ENCODE measurements around the gene AGPAT4.
"Not testable (repeated sequence)": the region's sequence is repeated elsewhere in the genome, so short reads cannot be mapped to it uniquely, and the experiment has no call there.

The AGPAT4 gene

DNA sequence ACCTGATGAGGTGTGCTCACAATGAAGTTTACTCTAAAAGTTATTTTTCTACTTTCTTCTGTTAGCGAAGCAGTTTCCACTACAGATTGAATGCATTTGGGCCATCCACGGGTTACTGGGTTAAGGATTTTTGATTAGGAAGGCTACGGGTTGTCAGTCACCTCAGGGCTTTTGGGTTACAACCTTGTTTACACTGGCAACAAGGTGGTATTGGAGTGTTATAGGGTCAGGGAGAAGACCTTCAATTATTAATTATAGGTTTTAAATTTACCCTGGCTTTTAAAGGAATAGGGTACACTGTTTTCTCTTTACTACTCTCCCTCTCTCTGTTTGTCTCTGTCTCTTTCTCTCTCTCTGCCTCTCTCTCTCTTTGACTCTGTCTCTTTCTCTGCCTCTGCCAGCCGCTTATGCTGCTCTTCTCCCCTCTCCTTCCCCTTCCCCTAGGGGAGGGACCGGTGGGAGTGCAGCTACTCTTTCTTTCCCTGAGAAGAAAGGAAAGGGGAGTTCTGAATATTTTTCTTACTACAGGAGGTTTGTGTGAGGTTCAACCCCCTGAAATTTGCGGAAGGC is 40.2 kb upstream of the AGPAT4 start:
- H3K4me1 Mint-ChIP-seq: peaks cover 2% of the 10 kb centered on the region
- no peak overlapping the region for H3K4me3 Mint-ChIP-seq
- peaks cover 3% of the 10 kb centered on the region for H3K9me3 Mint-ChIP-seq
- TF ChIP-seq, protein P1, sequence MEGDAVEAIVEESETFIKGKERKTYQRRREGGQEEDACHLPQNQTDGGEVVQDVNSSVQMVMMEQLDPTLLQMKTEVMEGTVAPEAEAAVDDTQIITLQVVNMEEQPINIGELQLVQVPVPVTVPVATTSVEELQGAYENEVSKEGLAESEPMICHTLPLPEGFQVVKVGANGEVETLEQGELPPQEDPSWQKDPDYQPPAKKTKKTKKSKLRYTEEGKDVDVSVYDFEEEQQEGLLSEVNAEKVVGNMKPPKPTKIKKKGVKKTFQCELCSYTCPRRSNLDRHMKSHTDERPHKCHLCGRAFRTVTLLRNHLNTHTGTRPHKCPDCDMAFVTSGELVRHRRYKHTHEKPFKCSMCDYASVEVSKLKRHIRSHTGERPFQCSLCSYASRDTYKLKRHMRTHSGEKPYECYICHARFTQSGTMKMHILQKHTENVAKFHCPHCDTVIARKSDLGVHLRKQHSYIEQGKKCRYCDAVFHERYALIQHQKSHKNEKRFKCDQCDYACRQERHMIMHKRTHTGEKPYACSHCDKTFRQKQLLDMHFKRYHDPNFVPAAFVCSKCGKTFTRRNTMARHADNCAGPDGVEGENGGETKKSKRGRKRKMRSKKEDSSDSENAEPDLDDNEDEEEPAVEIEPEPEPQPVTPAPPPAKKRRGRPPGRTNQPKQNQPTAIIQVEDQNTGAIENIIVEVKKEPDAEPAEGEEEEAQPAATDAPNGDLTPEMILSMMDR (IDR thresholded peaks at IDR 0.05; ENCODE audit: unreplicated experiment in 3 of 3): no peak
- H3K27ac Mint-ChIP-seq: no peak overlapping the region
- H3K36me3 Mint-ChIP-seq (ENCODE audit: low read depth): no peaks in the 10 kb centered on the region
- peaks cover 3% of the 10 kb centered on the region for H3K27me3 Mint-ChIP-seq (ENCODE audit: low read depth)

DNA sequence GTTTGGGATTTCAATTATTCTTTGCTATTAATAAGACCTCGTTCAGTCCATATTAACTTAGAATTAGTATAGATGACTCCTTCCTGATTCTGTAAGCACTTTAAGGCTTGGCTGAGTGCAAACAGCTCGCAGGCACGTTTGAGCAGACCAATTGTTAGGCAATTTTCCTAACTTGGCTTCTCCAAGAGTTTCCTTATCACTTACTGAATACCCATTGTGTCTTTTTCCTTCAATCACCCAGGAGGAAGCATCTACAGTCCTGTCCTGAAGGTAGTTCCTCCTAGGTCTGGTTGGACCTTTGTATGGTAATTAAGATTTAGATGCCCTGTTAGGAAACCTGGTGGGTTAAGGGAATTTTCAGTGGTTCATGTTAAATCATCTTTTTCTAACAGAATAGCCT is 39.6 kb upstream of the AGPAT4 start:
- not testable (repeated sequence) for H3K27me3 Mint-ChIP-seq (ENCODE audit: low read depth); H3K4me1 Mint-ChIP-seq; H3K4me3 Mint-ChIP-seq; H3K36me3 Mint-ChIP-seq (ENCODE audit: low read depth); H3K9me3 Mint-ChIP-seq; H3K27ac Mint-ChIP-seq

DNA sequence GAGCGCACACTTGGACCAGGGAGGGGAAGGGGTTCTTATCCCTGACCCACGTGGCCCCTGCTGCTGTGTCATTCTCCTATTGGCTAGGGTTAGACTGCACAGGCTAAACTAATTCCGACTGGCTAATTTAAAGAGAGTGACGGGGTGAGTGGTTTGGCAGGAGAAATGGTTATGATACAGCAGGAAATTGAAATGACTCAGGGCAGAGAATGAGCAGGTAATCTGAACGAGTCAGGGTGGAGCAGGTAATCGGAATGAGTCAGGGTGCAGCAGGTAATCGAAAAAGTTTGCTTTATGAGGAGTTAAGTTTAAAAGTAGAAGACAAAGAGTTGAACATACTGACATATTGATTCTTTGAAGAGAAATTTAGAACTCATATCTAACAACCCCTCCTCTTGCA is 35.9 kb upstream of the AGPAT4 start:
- H3K27ac Mint-ChIP-seq; H3K4me3 Mint-ChIP-seq; H3K4me1 Mint-ChIP-seq; H3K36me3 Mint-ChIP-seq (ENCODE audit: low read depth); H3K9me3 Mint-ChIP-seq; H3K27me3 Mint-ChIP-seq (ENCODE audit: low read depth): not testable (repeated sequence)

DNA sequence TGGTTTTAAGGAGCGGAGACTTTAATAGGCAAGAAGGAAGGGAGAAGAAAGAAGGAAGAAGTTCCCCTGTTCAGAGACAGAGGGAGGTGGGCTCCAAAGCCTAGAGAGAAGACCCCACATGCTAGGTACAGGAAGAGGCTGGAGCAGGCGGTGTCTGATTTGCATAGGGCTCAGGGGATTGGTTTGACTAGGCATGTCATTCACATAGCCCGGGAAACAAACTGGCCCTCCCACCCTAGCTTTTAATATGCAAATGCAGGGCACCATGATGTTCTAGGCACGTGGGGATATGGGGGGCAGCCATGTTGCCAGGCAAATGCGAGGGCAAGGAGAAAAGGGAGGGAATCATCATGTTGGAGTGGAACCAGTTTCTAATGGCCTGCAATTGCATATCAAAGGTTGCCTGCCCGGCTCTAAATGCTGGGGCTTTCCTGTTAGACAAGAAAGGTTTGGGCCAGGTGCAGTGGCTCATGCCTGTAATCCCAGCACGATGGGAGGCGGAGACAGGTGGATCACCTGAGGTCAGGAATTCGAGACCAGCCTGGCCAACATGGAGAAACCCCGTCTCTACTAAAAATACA is 34.3 kb upstream of the AGPAT4 start:
- H3K4me1 Mint-ChIP-seq: no peaks in the 10 kb centered on the region

DNA sequence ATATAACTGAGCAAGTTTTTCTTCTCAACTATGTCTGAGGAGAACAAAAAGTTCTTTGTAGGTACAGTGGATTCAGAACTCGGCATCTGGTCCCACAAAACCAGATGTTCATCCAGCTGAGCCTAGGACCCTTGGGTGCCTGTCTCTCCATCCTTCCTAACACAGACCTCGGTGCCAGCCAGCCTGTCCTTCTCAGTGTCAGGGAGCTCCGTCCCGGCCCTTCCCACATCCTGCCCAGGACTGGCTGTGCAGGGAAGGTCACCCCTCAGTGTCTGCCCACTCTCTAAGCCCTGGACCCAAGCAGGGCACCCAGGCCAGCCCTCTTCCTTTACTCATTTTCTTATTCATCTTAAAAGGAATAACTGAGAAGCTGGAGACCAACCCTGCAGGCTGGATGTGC is 32.0 kb upstream of the AGPAT4 start:
- no peaks in the 10 kb centered on the region for H3K4me1 Mint-ChIP-seq
- H3K27me3 Mint-ChIP-seq (ENCODE audit: low read depth): no peaks in the 10 kb centered on the region
- H3K36me3 Mint-ChIP-seq (ENCODE audit: low read depth): no peaks in the 10 kb centered on the region
- TF ChIP-seq, protein P1 (IDR thresholded peaks at IDR 0.05; ENCODE audit: unreplicated experiment in 3 of 3): no peak
- no peak overlapping the region for H3K27ac Mint-ChIP-seq
- H3K4me3 Mint-ChIP-seq: no peak overlapping the region
- H3K9me3 Mint-ChIP-seq: no peaks in the 10 kb centered on the region

More for the DNA sequence above, 34.3 kb upstream of the AGPAT4 start:
- Mint-ChIP-seq H3K27me3 (ENCODE audit: low read depth) (no peaks in the 10 kb centered on the region), H3K9me3 (no peaks in the 10 kb centered on the region), H3K27ac (no peak overlapping the region), H3K4me3 (no peak overlapping the region), H3K36me3 (ENCODE audit: low read depth) (no peaks in the 10 kb centered on the region)
- TF ChIP-seq, protein P1 (IDR thresholded peaks at IDR 0.05; ENCODE audit: unreplicated experiment in 3 of 3): no peak

DNA sequence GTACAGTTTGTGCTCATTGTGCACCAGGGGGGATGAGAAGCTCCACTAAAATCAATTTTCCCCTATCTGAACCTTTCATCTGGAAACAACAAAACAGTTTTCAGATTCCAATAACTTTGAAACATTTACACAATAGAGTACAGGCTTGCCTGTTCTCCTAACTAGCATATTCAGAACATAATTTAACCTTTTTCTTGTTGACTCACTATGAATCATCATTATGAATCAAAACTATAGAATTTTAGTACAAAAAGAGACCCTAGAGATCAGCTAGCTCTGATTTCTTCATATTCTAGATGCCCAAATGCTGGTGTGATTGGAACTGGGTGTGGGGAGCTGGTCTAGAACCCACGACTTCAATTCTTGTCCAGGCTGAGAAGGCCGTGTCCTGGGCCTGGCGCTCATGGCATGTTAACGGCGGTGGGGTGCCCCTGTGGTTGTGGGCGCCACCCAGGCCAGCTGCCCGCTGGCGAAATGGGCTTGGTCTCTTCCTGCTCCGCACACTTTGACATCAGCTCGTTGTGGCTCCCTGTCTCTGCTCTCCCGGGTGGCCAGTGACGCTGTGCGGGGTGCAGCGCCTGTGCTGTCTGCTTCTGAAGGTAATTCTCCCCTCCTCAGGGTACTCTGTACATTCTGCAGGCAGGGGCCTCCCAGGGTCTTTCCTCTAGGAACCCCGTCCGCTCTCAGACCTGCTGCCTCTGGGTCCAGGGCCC is 29.9 kb upstream of the AGPAT4 start:
- Mint-ChIP-seq H3K27me3 (ENCODE audit: low read depth) (no peaks in the 10 kb centered on the region), H3K27ac (no peak overlapping the region), H3K4me3 (no peak overlapping the region), H3K4me1 (no peaks in the 10 kb centered on the region), H3K9me3 (peaks cover 7% of the 10 kb centered on the region), H3K36me3 (ENCODE audit: low read depth) (no peaks in the 10 kb centered on the region)
- TF ChIP-seq, protein P1 (IDR thresholded peaks at IDR 0.05; ENCODE audit: unreplicated experiment in 3 of 3): no peak

DNA sequence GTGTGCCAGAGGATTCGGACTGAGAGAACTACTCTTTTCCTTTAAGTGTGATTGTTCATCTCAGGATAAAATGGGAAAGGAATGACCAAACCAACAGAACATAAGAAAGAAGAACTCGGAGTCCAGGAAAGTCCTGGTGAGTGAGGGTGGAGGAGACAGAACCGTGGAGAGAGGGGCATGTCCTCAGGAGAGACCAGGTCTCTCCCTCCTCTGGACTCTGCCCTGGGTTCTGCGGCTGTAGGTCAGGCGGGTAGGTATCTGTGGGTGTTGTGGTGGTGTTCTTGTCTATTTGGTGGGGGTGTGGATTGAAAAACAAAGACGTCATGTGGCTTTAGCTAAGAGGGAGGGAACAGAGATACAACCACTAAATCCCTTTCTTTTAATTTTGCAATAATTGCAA is 29.1 kb upstream of the AGPAT4 start:
- TF ChIP-seq, protein P1 (IDR thresholded peaks at IDR 0.05; ENCODE audit: unreplicated experiment in 3 of 3): no peak
- H3K4me1 Mint-ChIP-seq: no peaks in the 10 kb centered on the region
- no peaks in the 10 kb centered on the region for H3K27me3 Mint-ChIP-seq (ENCODE audit: low read depth)
- H3K4me3 Mint-ChIP-seq: no peak overlapping the region
- peaks cover 7% of the 10 kb centered on the region for H3K9me3 Mint-ChIP-seq
- no peak overlapping the region for H3K27ac Mint-ChIP-seq
- H3K36me3 Mint-ChIP-seq (ENCODE audit: low read depth): no peaks in the 10 kb centered on the region
